Stimulated activated CD4-positive, alpha-beta T cell treated with anti-CD3 and anti-CD28 coated beads, Interleukin-4, amount 100 ng/mL, for 4 hours (primary cell): ENCODE data around the gene ABCB9.
A peak's percentile ranks its signal among the peaks of the same experiment; 100 is the strongest.

Source experiments
- DNase-seq, 2 experiments: peaks; one replicate each; pipeline ENCODE4 v3.0.0-alpha.2; 2020

The ABCB9 gene

DNA sequence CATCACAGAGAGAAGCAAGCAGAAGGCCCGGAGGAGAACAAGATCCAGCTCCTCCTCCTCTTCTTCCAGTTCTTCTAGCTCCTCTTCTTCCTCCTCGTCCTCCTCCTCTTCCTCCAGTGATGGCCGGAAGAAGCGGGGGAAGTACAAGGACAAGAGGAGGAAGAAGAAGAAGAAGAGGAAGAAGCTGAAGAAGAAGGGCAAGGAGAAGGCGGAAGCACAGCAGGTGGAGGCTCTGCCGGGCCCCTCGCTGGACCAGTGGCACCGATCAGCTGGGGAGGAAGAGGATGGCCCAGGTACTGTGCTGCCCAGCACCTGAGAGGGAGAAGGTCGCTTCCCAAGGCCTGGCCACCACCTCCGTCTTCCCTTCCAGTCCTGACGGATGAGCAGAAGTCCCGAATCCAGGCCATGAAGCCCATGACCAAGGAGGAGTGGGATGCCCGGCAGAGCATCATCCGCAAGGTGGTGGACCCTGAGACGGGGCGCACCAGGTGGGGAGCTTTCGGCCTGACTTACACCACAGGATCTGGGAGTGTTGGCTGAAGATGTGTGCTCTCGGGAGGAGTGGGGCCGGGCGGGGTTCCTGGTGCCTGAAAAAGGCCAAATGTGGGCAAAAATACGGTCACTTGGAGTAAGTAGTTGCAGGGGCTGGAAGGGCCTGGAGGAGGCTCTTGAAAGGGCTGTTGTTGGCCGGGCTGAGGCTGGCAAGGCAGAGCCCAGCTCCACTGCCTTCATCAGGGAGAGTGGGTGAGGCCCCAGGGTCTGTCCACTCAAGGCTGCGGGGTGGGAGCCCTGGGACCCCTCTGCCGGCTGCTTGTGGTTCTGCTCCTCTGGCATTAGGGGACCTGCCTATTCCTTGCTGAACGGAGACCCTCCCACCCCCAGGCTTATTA, 15.6 kb upstream of the ABCB9 start:
- DNase-seq: no peak

DNA sequence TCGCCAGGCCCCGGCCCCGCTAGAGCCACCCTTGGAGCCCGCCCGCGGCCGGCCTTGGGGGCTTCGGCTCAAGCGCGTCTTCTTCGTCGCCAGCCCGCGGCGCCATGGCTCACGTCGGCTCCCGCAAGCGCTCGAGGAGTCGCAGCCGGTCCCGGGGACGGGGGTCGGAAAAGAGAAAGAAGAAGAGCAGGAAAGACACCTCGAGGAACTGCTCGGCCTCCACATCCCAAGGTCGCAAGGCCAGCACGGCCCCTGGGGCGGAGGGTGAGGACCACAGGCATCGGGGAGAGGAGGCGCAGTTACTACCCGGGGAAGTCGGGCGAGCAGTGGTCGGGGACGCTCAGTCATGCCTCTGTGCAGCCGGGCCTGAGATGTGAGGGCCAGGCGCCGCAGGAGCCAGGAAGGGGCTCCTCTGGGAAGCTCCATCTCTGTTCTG, 14.8 kb upstream of the ABCB9 start:
- no peak for DNase-seq

DNA sequence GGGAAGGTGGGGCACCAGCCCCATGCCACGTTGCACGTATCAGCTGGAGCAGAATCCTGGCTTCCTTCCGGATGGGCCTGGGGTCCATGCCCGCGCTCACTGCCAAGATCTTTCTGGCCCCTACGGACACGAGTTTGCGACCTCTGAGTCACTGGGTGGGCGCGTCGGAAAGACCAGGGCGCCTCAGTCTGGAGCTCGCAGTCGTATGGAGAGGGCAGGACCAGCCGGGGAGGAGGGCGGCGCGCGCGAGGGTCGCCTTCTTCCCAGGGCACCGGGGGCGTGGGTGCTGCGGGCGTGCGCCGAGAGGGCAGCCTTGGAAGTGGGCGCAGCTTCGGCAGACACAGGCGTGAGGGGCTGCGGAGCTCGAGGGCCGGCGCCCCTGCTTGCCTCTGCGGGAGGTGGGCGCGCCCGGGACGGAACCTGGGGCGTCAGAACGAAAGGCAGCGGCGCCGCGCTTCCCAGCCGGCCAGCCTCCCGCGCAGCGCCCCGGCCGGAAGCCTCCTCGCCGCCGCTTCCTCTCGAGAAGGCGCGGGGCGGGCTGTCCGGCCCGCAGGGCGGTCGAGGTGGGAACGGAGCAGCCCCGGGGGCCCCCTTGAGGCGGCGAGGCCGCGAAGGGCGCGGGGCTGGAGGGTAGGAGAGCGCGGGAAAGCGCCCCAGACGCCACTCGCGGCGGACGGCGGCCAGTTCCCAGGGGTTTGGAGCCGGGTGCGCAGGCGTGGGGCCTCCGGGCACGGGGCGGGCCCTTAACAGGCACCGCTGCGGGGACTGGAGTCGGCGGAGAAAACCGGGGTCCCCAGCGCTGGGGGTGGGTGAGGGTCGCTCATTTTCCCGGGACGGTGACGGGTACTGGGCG, 14.1 kb upstream of the ABCB9 start, which contains the start of gene ARL6IP4:
TSS of gene ARL6IP4 (plus strand) at position 499 of the 853 bp plus-strand sequence. CDS start 459 bp downstream, outside the sequence.
- DNase-seq: peak; percentile 44 to 71

DNA sequence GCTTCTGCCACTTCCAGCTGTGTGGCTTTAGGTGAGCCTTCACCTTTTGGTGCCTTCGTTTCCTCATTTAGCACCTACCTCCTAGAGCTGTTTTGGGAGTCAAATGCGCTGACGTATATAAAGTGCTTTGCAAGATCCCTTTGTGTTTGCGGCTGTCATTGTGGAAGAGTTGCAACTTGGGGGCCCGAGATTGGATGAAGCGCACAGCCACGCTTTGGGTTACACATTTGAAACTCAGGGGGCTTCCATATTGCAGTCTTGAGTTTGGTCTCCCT, 13.6 kb upstream of the ABCB9 start:
- no peak for DNase-seq

DNA sequence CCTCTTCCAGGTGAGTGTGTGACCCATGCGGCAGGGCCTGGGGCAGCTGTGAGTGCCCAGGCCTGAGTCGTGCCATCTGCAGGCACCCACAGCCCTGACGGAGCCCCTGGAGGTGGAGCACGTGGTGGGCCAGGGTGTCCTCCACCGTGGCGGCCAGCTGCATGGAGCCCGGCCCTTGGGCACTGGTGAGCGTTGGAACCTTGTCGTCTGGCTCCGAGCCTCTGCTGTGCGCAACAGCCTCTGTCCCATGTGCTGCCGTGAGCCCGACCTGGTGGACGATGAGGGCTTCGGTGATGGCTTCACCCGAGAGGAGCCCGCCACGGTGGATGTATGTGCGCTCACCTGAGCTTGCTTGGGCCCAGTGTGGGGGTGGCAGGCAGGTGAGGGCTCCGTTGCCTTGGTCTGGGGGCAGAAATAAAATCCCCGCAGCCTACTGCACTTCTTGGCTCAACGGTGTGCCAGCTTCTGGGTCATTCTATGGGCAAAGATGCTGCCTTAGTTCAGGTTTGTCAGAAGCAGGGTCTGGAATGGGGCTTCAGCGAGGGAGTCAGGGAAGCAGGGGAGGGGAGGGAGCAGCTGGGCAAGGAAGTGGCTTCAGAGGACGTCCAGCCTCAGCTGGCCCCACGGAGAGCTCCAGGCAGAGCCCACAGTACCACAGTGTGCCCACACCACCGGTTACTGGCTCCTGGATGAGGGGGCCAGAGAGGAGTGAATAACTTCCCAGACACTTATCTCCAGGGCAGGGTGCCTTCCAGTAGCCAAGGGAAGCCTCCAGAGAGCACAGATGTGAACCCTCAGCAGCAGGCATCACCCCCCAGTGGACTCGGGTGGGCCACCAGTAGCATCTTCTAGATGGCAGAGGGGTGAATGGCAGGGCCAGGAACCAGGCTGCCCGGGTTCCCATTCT, 13.0 kb upstream of the ABCB9 start:
- DNase-seq: no peak

DNA sequence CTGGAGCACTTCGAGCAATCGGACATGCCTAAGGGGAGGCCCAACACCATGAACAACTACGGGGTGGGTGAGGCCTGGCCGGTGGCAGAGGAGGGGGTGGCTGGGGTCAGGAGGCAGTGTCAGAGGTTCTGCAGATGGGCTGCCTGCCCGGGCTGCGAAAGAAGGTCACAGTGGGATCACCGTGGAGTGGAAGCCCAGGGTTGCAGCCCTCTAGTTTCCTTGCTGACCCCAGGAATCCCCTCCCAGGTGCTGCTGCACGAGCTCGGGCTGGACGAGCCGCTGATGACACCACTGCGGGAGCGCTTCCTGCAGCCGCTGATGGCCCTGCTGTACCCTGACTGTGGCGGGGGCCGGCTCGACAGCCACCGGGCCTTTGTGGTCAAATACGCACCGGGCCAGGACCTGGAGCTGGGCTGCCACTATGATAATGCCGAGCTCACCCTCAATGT, 12.3 kb upstream of the ABCB9 start:
- DNase-seq: no peak

DNA sequence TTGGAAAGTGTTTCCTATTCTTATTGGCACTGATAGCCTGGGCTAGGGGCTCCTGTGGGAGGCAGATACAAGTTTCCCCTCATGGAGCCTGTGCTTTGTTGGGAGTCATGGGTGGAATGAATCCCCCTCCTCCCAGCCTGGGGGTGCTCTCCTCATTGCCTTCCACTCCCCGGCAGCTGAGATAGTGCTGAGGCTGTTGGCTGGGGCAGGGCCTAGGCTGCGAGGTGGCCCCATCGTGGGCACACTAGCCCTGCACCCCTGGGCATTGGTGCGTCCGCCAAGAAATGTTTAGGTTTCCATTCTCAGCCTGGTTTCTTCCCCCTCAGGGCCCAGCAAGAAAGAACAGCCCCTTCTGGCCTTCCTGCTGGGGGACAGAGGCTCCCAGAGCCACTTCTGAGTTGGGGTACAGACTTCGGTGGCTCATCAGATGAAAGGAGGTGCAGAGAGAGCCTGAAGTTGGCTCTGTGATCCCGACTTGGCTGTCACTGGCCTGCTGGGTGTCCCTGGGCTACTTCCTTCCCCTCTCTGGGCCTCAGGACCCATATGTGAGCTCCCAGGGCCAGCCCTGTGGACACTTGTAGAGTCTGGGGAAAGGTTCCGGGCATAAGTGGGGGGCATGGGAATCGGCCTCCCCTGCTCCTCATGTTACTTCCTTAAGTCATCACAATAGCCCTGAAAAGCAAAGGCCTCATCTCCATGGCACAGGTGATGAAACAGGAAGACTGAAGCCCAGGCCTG, 11.6 kb upstream of the ABCB9 start:
- no peak for DNase-seq

- DNase-seq: no peak
These were observed 10.9 kb upstream of the ABCB9 start for GRCh38 chr12:122977153-122977552.

GRCh38 chr12:122976648-122976975, 10.3 kb upstream of the ABCB9 start:
- no peak for DNase-seq

- no peak for DNase-seq
These were observed 9.8 kb upstream of the ABCB9 start for GRCh38 chr12:122975790-122976647.

DNA sequence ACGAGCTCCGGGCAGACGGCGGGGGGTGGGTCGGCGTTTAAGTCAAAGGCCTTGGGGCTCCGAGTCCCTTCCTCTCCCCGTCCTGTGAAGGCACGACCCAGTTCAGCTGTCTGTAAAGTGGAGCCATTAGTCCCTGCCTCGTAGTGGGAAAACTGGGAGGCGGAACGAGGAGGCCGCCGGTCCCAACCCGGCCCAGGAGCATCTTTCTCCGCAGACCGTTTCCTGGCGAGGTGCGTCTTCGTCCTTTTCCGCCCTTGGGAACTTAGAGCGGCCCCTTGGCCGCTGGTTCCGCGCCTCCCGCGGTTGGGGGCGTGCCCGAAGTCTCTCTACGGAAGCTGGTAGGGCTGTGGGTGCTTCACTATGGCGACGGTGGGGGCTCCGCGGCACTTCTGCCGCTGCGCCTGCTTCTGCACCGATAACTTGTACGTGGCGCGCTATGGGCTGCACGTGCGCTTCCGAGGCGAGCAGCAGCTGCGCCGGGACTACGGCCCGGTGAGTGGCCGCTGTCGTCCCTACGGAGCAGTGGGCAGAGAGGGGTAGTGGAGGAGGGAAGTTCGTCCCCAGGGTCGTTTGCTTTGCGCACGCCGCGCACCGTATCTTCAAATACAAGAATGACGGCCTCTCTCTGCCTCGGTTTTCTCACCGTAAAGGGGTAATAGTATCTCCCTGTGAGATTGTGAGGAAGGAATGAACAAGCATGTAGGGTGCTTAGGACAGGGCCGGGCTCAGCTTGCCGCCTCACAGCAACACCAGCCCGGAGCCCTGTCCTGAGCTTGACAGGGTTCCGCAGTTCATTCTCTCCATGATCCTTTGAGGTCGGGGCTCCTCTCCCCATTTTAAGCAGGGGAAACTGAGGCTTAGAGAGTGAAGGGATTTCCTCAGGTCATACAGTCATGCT, 8.9 kb upstream of the ABCB9 start, which contains the start of gene OGFOD2:
TSS of gene OGFOD2 (plus strand) at position 353 of the 898 bp plus-strand sequence. CDS start at position 361, 8 bp downstream.
- DNase-seq: peak; percentile 89 to 90

- peak; percentile 97 to 98 for DNase-seq
These were observed 8.1 kb upstream of the ABCB9 start for GRCh38 chr12:122974274-122974891.

GRCh38 chr12:122969676-122970075, 3.4 kb upstream of the ABCB9 start:
- no peak for DNase-seq

DNA sequence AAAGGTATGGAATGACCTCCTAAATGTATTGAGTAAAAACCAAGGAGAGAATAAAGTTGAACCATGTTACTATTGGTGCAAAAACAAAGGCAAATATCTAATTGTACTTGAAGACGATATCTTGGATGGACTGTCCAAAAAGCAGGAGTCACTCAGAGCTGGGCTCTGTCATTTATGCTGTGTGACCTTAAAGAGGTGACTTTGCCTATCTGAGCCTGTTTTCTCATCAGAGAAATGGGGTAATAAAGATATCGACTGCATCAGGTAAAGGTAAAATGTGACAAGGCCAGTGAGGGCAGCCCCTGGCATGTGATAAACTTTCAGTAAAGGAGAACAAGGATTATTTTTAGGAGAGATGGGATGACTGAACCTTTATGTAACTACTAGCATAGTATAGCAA, 1.8 kb upstream of the ABCB9 start:
- no peak for DNase-seq

- no peak for DNase-seq
These were observed 684 bp upstream of the ABCB9 start for GRCh38 chr12:122966743-122967550.

GRCh38 chr12:122965321-122965751, 927 bp downstream of the ABCB9 start:
- DNase-seq: no peak

DNA sequence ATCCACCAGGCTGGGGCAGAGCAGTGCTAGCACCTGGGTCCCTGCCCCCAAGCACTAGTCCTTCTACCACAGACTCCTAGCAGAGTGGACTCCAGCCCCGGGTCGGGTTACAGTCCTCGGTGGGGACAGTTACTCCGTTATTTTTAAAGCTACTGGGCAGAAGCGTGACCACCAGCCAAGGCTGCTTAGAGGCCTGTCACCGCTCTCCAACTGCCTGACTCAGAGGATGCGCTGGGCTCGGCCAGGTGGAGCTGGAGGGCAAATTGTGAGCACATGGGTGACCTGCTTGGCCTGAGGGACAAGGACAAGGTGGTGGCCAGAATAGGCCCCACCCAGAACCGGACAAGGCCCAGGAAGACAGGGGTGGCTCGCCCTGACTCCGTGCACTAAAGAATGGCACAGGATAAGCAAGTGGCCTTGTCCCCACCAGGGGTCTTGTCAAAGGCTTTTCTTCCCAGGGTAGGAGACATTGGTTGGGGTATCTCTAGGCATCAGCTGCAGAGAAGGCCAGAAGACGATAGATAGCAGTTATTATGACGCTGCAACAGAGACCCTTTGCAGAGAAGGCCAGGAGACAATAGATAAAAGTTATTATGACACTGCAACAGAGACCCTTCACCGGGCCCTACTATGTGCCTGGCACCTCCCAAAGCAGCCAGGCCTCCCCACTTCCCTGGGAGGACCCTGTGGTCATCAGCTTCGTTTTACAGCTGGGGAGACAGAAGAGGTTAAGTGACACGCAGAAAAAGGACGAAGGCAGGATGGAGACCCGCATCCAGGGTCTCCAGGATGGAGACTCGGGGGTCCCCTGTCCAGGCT, 1.6 kb downstream of the ABCB9 start:
- no peak for DNase-seq

- DNase-seq: no peak
These were observed 2.4 kb downstream of the ABCB9 start for GRCh38 chr12:122963941-122964265.
